Measurements from ENCODE around the gene NFIC. TPM values are rescaled to one million over a fixed set of nuclear protein-coding genes. Genes with fewer than 3 reads are reported as not detected.
"Not testable (repeated sequence)": the region's sequence is repeated elsewhere in the genome, so short reads cannot be mapped to it uniquely, and the experiment has no call there.

The NFIC gene
- total RNA-seq, 4 donors from 2014 or later: 76.2 to 183 (median 132) TPM

- DNase-seq: peak; percentile 47 to 51
- TF ChIP-seq CTCF (IDR thresholded peaks at IDR 0.05) (peak; percentile 46 to 69 (median 54)), POLR2A (IDR thresholded peaks at IDR 0.05) (no peak)
- H3K4me3 ChIP-seq (replicated peaks in 1 of 3): no peak overlapping the region
- intact Hi-C loops (cut with DNase I): no loop called here
- H3K27ac ChIP-seq: no peak overlapping the region
- no peaks in the 10 kb centered on the region for H3K27me3 ChIP-seq
- no peaks in the 10 kb centered on the region for H3K4me1 ChIP-seq
- H3K9me3 ChIP-seq: no peaks in the 10 kb centered on the region
- 45 to 48% methylated on average over 5 of the region's 5 CpGs for WGBS, 2 donors
- H3K36me3 ChIP-seq: no peaks in the 10 kb centered on the region
Observed at GRCh38 chr19:3324405-3324856, 42.0 kb upstream of the NFIC start.

DNA sequence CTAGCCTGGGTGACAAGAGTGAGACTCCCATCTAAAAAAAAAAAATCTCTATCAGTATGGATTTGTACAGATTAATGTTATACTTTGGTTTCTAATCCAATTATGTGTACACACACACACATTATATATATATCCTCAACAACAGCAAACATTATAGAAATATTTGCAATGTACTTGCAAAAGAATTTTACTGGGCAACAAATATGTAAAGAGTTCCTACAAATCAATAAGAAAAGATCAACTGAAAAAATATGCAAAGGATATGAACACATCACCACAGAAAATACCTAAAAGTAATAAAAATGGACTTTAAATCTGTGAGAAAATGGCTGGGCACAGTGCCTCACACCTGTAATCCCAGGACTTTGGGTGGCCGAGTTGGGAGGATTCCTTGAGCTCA is 40.9 kb upstream of the NFIC start:
- intact Hi-C loops (cut with DNase I): no loop called here
- WGBS, 2 donors: 95 to 100% methylated on average over 1 of the region's 1 CpG
- TF ChIP-seq CTCF (IDR thresholded peaks at IDR 0.05) (no peak), POLR2A (IDR thresholded peaks at IDR 0.05) (no peak)
- no peak for DNase-seq
- Histone ChIP-seq H3K36me3 (no peaks in the 10 kb centered on the region), H3K27me3 (no peaks in the 10 kb centered on the region), H3K9me3 (no peaks in the 10 kb centered on the region), H3K4me3 (replicated peaks in 1 of 3) (no peak overlapping the region), H3K4me1 (no peaks in the 10 kb centered on the region), H3K27ac (no peak overlapping the region)

GRCh38 chr19:3328743-3329142 is 37.6 kb upstream of the NFIC start:
- Histone ChIP-seq H3K4me1 (peaks cover 0 to 9% of the 10 kb centered on the region in 2 donors), H3K4me3 (replicated peaks in 1 of 3) (no peak overlapping the region), H3K36me3 (no peaks in the 10 kb centered on the region), H3K9me3 (no peaks in the 10 kb centered on the region), H3K27me3 (no peaks in the 10 kb centered on the region), H3K27ac (no peak overlapping the region)
- no peak for DNase-seq
- intact Hi-C loops (cut with DNase I): loop anchor here (2.0 kb wide), 1 partner anchor 142 kb away; no protein-coding TSS in a partner anchor
- WGBS, 2 donors: 96 to 97% methylated on average over 3 of the region's 3 CpGs
- TF ChIP-seq POLR2A (IDR thresholded peaks at IDR 0.05) (no peak), CTCF (IDR thresholded peaks at IDR 0.05) (no peak)

GRCh38 chr19:3330047-3330446 is 36.3 kb upstream of the NFIC start:
- WGBS, 2 donors: 89 to 93% methylated on average over 9 of the region's 9 CpGs
- no peak for TF ChIP-seq POLR2A (IDR thresholded peaks at IDR 0.05)
- TF ChIP-seq CTCF (IDR thresholded peaks at IDR 0.05): no peak
- H3K36me3 ChIP-seq: no peaks in the 10 kb centered on the region
- DNase-seq: no peak
- intact Hi-C loops (cut with DNase I): loop anchor here (5.0 kb wide), 1 partner anchor 97 kb away; no protein-coding TSS in a partner anchor
- no peaks in the 10 kb centered on the region for H3K27me3 ChIP-seq
- H3K4me3 ChIP-seq (replicated peaks in 1 of 3): no peak overlapping the region
- H3K27ac ChIP-seq: no peak overlapping the region
- peaks cover under 1 to 19% of the 10 kb centered on the region in 2 donors for H3K4me1 ChIP-seq
- H3K9me3 ChIP-seq: no peaks in the 10 kb centered on the region

GRCh38 chr19:3332232-3332631 is 34.2 kb upstream of the NFIC start:
- intact Hi-C loops (cut with DNase I): loop anchor here (5.0 kb wide), 1 partner anchor 95 kb away; no protein-coding TSS in a partner anchor
- H3K9me3 ChIP-seq; H3K36me3 ChIP-seq; DNase-seq; H3K27ac ChIP-seq; H3K27me3 ChIP-seq; H3K4me3 ChIP-seq (replicated peaks in 1 of 3): not testable (repeated sequence)
- peaks cover 20 to 41% of the 10 kb centered on the region in 2 donors for H3K4me1 ChIP-seq
- no CpG with 5 or more reads among the region's 1 CpG for WGBS, 2 donors
